DMS53 (cell line): Measurements from ENCODE around the gene CBX6.

Experiments
- DNase-seq: peaks from one replicate; lab custom pipeline; 2025; lab: John Stamatoyannopoulos, UW

CBX6 gene

DNA sequence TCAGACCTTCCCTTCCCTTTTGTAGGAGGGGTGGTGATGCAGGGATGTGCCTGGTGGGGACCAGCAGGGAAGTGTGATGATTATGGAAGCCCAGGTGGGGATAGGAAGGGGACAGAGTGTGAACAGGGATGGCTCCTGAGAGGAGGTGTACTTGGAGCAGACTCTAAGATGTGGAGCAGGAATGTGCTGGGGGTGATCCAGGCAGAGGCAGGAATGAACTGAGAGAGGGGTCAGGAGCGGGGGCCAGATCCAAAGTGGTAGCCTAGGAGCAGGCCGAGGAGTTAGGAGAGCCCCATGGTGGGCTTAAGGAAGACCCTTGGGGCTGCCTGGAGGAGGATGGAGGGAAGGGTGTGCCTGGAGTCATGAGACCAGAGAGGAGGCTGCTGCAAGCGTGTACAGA is 31.9 kb downstream of the CBX6 start:
- no peak for DNase-seq

DNA sequence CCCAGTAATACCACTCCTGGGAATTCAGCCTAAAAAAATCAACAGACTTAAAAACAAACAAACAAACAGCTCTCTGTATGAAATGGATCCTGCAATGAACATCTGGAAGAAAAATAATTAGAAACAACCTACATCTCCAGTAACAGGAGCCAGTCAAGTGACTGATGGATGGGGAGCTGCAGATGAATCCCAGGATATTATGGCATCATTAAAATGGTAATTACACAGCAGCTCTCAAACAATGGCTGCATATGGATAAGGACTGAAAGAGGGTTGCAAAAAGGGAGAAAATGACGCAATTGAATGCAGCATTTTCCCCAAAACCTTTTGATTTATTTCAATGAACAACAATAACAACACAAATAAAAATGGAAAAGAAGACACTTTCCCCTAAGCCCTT is 32.3 kb downstream of the CBX6 start:
- DNase-seq = no peak

DNA sequence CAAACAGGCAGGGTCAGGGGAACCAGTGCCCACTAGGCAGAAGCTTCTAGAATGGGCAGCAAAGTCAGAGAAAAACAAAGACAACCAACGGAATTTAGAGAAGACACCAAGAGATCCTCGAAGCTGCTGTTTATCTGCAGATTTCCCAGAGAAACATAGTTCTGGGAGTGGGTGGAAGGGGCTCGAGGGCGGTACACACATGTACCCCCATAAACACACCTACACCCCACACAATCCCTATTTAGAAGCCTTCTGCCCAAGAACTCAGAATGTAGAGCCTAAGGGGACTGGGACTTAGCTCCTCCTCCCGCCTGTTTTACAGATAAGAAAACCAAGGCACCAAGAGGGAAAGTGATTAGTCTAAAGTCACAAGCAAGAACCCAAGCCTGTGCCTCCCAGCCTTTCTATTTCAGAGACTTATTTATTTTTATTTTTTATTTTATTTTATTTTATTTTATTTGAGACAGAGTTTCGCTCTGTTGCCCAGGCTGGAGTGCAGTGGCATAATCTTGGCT is 34.5 kb downstream of the CBX6 start:
- no peak for DNase-seq

DNA sequence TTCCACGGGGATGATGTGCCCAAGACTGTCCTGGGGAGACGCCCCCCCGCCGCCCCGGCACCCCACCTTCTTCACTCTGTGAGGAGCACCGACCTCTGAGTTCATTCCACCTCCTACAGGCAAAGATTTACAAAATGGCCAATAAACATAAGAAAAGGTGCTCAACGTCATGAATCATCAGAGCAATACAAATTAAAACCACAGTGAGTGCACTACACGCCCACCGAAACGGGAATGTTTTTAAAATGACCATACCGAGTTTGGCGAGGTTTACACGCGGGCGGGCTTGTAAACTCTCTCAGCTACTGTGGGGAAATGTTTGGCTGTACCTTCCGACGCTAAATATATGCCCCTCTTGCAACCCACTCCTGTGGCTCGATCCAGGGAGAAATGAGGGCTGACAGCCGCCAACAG is 36.1 kb downstream of the CBX6 start:
- no peak for DNase-seq

DNA sequence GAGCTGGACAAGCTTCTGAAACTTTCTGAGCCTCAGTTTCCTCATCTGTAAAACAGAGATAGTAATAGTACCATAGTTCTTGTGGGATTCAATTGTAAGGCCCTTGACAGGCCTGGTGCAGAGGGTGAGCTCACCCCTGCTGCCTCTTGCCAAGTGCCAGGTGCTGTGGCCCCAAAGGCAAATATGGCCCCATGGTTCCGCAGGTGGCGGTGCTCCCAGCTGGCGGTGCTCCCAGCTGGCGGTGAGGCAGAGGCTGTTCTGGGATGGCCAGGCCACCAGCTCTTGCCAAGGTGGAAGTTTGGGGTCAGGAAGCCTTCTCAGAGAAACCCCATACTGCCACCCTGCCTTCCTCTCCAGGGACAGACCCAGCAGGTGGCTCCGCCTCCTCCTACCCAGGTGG is 37.0 kb downstream of the CBX6 start:
- DNase-seq = peak; percentile 28

DNA sequence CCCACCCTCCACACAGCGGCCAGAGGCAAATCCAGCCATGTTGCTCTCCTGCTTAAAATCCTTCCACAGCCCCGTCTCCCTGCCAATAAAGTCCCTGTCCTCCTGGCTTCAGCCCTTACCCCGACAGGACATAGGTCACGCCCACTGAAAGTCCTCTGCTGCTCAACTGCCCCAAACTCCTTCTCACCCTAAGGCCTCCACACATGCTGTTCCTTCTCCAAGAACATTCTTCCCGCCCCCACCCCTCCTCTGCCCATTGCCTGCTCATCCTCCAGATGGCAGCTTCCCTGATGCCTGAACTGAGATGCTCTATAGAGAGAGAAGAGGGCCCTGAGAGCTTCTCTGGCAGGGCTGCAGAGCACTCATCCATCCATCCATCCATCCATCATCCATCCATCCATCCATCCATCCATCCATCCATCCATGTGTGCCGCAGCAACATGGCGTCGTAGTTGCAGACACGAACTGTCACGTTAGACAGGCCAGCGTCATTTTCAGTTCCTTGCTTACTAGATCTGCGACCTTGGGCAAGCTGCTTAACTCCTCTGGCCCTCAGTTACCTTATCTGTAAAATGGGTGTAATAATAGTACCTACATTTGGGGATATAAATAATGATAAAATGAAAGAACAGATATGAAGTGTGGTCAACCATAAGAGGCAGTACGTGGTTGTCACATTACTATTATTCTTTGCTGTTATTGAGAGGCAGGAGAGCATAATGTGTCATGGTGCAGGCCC is 37.6 kb downstream of the CBX6 start:
- DNase-seq = no peak

DNA sequence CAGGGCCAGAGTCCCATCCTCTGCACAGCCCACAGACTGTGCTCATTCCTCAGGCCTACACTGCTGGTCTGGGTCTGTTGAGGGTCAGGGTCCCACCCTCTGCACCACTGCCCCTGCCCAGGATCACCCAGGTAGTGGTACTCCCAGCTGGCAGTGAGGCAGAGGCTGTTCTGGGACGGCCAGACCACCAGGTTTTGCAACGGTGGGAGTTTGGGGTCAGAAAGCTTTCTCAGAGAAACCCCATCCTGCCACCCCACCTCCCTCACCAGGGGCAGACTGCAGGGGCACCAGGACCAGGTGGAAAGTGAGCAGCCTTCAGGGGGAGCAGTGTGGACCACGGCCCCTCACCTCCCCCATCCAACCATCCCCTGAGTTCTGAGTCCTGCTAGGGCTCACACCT is 39.0 kb downstream of the CBX6 start:
- no peak for DNase-seq

DNA sequence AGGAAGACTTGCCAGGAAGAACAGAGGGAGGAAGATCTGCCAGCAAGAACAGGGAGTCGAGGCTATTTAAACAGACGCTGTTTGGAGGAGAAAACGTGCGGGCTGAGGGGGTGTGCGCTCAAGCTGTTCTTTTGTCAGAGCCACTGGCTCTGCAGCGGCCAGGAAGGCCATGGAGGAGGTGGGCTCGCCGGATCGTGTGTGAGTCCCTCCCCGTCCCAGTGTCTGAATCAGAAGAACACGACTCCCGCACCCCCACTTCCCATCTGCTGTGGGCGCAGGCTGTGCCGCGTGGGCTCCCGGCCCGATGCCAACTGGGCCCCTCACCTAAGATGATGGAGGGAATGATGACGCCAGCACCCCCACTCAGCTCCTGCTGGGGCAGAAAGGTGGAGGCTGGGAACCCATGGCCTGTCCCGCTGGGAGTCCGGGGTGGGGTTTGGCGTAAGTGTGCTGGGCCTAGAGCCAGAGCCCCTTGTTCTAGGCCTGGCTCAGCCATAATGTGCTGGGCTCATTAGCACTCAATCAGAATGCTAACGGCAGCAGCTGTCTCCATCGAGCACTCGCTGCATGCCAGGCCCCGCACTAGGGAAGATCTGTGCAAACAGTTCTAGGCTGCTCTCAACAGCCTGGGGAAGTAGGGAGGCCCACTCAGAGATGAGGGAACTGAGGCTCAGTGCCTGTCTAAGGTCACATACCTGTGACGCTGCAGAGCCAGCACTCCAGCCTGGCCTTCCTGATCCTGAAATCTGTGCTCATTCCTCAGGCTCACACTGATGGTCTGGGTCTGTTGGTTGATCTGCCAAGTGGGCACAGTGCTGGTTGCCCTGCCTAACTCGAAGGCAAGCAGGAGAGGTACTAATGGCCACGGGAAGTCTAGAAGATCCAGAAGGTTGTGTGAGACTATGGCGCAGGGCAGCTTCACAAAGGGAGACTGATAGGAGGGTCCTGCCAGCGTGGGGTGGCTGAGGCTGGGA is 39.7 kb downstream of the CBX6 start:
- no peak for DNase-seq

DNA sequence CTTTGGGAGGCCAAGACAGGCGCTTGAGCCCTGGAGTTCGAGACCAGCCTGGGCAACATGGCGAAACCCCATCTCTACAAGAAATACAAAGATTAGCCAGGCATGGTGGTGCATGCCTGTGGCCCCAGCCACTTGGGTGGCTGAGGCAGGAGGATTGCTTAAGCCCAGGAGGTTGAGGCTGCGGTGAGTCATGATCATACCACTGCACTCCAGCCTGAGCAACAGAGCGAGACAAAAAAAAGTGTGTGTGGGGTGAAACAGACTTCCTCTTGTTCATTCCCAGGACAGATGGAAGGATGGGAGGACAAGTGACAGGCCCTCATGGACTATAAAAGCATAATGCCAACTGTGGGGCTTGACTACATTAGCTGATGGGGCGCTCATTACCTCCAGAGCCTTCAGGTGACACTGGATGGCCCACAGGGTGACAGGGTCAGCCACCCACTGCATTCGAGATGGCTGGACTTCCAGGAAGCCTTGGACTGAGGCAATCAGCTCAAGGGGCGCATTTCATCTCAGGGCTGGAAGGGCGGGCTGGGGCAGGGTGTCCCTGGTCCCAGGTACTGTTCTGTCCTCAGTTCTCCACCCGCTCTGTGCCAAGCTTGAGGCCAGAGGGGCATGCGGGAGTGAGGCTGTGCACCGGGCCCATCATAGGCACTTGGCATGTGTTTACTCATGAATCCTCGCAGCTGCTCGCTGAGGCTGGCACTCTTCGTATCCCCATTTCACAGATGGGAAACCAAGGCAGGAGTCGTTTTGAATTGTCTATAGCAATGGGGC is 40.7 kb downstream of the CBX6 start:
- DNase-seq = peak; percentile 11

DNA sequence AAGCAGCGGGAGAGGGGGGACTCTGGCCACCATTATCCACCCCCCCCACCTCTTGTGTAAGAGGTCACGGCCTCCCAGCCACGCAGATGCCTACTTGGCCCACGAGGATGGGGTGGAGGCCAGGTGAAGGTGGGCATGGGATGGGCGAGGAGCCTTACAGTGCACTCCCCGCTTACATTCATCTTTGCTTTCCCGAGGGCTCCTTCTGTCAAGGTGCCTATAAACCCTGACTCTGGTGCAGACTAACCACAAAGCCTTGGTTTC is 41.2 kb downstream of the CBX6 start:
- DNase-seq = no peak

DNA sequence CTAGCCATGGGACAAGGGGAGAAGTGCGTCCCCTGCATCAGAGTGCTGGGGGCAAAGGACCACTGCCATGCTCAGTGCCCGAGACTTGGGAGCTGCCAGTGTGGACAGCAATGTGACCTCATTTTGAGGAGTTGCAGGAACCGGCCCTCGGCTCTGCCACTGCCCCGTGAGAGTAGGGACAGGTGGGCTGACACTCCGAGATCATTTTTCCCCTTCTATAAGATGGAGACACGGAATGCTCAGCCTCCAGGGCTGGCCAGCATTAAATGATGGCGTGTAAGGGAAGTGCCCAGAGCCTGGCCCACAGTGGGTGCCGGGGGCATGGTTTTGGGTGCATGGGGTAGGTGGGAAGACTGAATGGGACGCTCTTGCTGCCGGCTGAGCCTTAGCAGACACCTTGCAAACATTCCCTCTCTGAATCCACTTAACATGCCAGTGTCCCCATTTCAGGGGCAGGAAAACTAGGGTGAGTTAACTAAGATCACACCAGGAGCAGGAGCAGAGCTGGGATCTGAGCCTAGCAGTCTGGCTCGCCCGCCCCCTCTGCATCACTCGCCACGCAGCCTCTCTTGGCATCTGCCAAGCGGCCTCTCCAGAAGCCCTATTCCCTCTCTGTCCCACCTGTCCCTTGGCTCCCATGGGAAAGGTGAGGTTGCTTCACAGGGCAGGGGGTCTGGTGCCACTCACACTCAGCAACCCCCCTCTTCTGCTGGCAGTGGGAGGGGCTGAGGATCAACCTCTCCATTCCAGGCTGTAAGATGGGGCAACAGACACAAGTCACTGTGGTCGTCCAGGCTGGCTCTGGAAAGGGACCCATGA is 41.8 kb downstream of the CBX6 start:
- no peak for DNase-seq

DNA sequence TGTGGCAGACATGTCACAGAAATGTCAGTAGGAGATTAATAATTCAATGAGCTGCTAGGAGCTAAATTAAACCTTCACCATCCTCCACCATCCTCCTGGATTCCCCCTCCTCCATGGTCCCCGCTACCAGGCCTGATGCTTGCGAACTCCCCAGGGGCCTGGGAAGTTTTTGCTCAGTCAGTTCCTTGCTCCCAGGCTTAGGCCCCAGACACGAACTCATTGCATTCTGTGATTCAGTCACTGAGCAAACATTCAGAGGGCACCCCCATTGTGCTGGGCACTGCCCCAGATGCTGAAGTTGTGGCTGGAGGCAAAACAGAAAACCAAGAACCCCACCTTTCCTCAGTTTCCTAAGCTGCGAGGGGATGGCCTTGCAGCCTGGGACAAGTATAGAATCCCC is 42.5 kb downstream of the CBX6 start:
- DNase-seq = no peak

DNA sequence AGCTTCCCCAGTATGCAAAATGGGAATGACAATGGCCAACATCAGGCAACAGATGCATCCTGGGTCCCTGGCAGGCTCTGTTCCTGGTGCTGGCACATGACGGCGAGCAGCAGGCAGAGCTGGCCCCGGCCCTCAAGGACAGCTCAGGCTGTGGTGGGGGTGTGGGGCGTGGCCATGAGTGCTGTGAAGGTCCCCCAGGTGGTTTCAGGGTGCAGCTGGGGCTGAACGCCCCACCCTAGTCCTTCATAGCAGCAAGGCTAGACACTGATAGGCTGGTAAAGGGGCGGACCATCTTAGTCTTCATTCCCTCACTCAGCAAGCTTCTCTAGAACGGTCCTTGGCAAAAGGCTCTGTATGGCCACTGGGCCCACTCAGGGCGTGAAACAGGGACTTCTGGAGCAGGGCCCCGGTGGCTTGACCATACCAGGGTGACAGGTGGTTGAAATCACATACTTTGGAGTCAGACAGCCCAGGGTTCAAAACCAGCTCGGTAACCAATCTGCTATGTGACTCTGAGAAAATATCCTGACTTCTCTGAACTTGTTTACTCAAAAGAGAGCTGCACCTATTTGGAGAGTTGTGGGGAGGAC is 43.3 kb downstream of the CBX6 start:
- DNase-seq = no peak

DNA sequence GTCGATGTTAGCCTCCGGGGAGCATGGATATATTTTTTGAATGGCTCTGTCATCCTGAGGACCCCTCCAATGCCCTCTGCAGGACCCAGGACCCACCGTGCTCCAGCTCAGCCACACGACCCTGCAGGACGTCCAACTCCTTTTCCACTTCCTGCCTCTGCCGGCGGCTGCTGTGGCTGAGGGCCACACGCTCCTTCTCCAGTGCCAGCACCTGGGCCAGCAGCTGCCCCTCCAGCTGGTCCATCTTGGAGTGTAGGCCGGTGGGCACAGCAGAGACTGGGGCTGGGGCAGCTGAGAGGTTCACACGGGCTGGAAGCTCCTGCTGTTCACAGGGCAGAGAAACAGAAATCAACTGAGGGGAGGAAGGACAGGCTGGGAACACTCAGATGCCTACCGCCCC is 43.8 kb downstream of the CBX6 start:
- DNase-seq = no peak

DNA sequence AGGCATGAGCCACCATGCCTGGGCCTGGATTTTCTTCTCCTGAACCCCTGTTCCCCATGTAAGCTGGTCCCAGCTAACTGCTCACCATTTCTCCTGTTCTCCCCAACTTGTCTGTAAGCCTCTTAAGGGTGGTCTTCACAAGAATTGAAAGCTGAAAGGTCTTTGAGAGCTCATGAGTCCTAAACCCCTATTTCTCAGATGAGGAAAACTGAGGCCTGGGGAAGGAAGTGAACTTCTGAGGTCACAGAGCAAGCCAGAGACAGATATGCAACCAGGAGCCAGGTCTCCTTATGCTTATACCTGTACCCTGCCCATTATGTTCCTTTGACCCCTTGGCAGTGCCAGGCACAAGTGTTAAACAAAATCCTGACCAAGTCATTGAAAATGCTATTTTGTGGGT is 44.5 kb downstream of the CBX6 start:
- no peak for DNase-seq

DNA sequence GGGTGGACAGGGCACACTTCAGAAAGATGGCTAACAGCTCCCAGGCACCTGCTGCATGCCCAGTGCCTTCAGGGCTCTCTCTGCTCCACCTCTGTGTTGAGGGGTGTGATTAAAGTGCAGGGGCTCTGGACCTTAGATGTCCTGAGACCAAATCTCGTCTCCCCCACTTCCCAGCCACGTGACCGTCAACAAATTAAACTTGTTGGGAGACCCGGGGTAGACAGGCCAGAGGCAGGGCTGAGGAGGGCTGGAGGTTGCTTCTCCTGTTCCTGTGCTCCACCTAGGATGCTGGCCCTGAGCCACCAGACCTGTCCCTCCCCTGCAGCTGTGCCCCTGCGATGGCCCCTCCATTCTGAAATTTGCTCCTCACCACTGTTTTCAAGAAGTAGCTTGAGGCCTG is 45.2 kb downstream of the CBX6 start:
- no peak for DNase-seq

DNA sequence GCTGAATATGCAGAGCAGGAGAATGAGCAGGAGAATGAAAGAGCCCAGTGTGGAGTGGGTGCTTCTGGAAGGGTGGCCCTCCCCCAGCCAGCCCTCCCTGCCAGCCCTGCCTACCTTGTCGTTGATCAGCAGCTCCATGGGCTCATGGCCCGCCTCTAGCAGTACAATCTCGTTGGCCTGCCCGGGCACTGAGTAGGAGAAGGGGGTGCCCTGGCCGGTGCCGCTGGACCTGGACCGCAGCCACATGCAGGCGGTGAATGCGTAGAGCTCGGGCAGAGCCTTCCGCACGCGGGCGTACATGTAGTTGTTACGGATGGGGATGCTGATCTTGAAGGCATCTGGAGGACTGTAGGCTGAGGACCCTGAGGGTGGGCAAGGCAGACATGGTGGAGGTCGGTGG is 45.6 kb downstream of the CBX6 start:
- DNase-seq = no peak

DNA sequence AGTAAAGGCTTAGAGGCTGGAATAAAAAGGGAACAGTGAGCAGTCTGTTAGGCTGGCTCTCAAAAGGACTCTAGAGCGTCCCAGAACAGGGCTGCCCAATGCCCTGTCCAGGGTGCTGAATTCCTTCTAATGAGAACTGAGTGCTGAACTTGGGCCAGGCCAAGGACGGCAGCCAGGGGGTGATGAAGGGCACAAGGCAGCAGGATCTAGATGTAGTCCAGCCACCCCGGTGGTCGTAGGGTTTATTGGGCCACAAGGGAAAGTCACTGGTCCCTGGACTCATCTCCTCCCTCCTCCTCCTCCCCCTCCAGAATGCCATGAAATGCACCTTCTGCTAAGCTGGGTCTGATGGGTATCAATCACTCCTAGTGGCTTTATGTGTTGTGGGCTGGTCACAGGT is 47.4 kb downstream of the CBX6 start:
- DNase-seq = peak; percentile 38

DNA sequence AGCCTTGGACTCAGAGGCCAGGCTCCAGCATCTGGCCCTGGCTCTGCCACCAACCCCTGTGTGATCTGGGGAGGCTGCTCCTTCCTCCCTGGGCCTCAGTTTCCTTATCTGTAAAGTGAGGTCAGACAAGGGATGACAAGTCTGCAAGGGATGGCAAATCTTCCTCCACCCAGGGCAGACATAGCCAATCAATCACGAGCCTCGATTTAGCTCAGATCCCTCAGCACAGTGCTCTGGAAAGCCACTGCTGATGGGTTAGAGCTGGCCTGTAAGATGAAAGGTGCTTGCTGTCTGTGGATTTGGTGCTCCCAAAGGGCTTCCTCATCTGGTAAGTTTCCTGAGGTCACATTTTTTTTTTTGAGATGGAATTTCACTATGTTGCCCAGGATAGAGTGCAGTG is 48.4 kb downstream of the CBX6 start:
- no peak for DNase-seq

DNA sequence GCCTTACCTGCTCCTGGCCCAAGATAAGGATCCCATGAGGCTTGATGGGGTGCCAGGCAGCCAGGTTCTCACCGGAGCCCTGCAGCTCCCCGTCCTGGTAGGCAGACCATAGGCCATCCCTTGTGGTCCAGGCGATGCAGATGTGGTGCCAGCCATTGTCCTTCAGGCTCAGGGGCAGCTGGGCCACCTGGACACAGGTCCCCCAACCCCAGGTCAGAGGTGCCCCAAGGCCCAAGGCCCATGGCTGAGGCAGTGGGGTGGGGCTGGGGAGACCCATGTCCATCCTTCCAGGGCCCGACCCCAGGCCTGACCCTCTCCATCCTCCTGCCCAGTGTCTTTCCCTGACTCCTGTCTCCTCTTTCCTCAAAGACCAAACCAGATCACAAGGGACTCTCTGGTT is 48.9 kb downstream of the CBX6 start:
- DNase-seq = no peak

DNA sequence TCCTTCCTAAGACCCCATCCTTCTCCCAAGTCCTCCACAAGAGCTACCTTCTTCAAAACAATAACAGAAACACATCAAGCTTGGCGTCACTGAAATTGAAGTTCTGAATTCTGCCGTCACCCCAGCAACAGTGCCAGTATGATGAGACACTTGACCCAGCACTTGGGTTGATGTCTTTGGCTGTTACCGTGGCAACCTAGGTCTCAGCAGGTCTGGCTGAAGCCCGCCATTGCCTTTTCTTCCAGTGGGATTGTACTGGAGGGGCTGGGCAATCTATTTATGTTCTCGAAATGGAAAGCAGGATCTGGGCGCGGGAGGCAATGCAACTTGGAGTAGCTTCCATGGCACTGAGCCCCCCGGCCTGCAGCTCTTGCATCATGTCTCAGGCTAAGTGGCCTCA is 52.0 kb downstream of the CBX6 start:
- peak; percentile 40 for DNase-seq
